ENCODE results near the gene METTL22. TPM values are rescaled to one million over a fixed set of nuclear protein-coding genes. Genes with fewer than 3 reads are reported as not detected.

The METTL22 gene
- total RNA-seq, 3 donors from 2014 or later: 24.1 to 41.0 (median 30.8) TPM

GRCh38 chr16:8589057-8589899, 32.2 kb upstream of the METTL22 start:
- Histone ChIP-seq H3K9me3 (no peaks in the 10 kb centered on the region), H3K36me3 (ENCODE audit: low read depth) (no peaks in the 10 kb centered on the region), H3K4me3 (no peak overlapping the region), H3K4me1 (ENCODE audit: low read depth) (peaks cover 7% of the 10 kb centered on the region)
- DNase-seq: no peak
- intact Hi-C loops (cut with DNase I, micrococcal nuclease): no loop called here
- TF ChIP-seq CTCF (IDR thresholded peaks at IDR 0.05): no peak
- ATAC-seq: peak; percentile 49

GRCh38 chr16:8589900-8590688, 31.4 kb upstream of the METTL22 start, which contains the start of gene TMEM114:
Gene TMEM114, minus strand, starts transcription at chr16:8590511. Its CDS starts 673 bp downstream, at chr16:8589838.
- Histone ChIP-seq H3K4me3 (no peak within 1 kb of the TSS), H3K9me3 (no peaks in the 10 kb centered on the region), H3K4me1 (ENCODE audit: low read depth) (peaks cover 7% of the 10 kb centered on the region), H3K36me3 (ENCODE audit: low read depth) (no peaks in the 10 kb centered on the region)
- DNase-seq: no peak
- no peak for ATAC-seq
- no peak for TF ChIP-seq CTCF (IDR thresholded peaks at IDR 0.05)
- intact Hi-C loops (cut with DNase I, micrococcal nuclease): no loop called here

GRCh38 chr16:8590811-8591210, 30.7 kb upstream of the METTL22 start:
- Histone ChIP-seq H3K4me1 (ENCODE audit: low read depth) (peaks cover 7% of the 10 kb centered on the region), H3K36me3 (ENCODE audit: low read depth) (no peaks in the 10 kb centered on the region), H3K9me3 (no peaks in the 10 kb centered on the region), H3K4me3 (no peak overlapping the region)
- DNase-seq (no peak), ATAC-seq (no peak)
- intact Hi-C loops (cut with DNase I, micrococcal nuclease): no loop called here
- TF ChIP-seq CTCF (IDR thresholded peaks at IDR 0.05): no peak

DNA sequence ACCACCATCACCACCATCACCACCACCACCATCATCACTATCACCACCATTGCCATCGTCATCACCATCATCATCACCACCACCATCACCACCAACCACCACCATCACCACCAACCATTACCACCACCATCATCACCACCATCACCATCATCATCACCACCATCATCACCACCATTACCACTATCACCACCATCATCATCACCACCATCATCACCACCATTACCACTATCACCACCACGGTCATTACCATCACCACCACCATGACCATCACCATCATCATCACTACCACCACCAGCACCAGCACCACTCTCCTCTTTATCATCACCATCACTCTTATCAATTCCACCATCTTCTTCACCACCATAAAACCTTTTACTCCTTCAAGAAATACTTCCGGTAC, 30.0 kb upstream of the METTL22 start:
- H3K9me3 ChIP-seq: peaks cover 2% of the 10 kb centered on the region
- no peak for TF ChIP-seq CTCF (IDR thresholded peaks at IDR 0.05)
- no peak for DNase-seq
- no peak overlapping the region for H3K4me3 ChIP-seq
- intact Hi-C loops (cut with DNase I, micrococcal nuclease): no loop called here
- H3K36me3 ChIP-seq (ENCODE audit: low read depth): no peaks in the 10 kb centered on the region
- H3K4me1 ChIP-seq (ENCODE audit: low read depth): peaks cover 7% of the 10 kb centered on the region
- ATAC-seq: no peak

- H3K4me3 ChIP-seq: no peak overlapping the region
- peaks cover 7% of the 10 kb centered on the region for H3K4me1 ChIP-seq (ENCODE audit: low read depth)
- DNase-seq: no peak
- no peaks in the 10 kb centered on the region for H3K36me3 ChIP-seq (ENCODE audit: low read depth)
- H3K9me3 ChIP-seq: peaks cover 4% of the 10 kb centered on the region
- no peak for ATAC-seq
- intact Hi-C loops (cut with DNase I, micrococcal nuclease): no loop called here
- TF ChIP-seq CTCF (IDR thresholded peaks at IDR 0.05): no peak
Measured at GRCh38 chr16:8594149-8594666, 27.3 kb upstream of the METTL22 start.
